Adrenal gland (tissue), 5 donors: Measurements from ENCODE around the gene MEIS1.

Experiments used
- POLR2A ChIP-seq, 2 donors: fragments of 450-650 bp; IDR thresholded peaks; one replicate each; pipeline ENCODE4 v1.6.1; 2017; ENCODE audit warnings: antibody characterized with exemption in 2 of 2, mild to moderate bottlenecking in 2 of 2, moderate library complexity in 1 of 2
- TF ChIP-seq, protein P1 (sequence below), 6 experiments: fragments of 450-650 bp in 4 of 6; fragments of 200-600 bp in 2 of 6; sonication (generic) in 1 of 6; IDR thresholded peaks; 1 replicate in 5 of 6; 2 replicates in 1 of 6; pipeline versions ENCODE4 v1.5.1 to v1.8.0; 2016 to 2021; ENCODE audit warnings: antibody characterized with exemption in 6 of 6, mild to moderate bottlenecking in 2 of 6, moderate library complexity in 1 of 6
- donor health status: DM: no; HTN: no; CAD: no.

DNA sequence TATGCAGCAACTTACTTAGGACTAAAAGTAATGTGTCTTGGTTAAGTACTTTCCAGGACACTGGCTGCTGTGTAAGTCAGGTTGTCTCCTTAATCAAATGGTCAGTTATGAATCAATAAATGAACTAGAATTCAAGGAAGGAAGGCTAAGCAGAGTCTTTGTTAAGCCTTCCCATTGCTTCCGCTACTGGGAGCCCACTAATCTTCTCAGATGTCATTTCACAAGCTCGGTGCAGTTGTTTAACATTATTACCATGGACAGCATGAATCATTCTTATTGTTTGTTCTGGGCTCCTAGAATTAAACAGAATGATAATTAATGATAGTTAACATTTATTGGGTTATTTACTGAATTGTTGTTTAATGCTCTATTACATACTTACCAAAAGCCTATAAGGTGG, 26.0 kb upstream of the MEIS1 start:
- TF ChIP-seq, protein P1, sequence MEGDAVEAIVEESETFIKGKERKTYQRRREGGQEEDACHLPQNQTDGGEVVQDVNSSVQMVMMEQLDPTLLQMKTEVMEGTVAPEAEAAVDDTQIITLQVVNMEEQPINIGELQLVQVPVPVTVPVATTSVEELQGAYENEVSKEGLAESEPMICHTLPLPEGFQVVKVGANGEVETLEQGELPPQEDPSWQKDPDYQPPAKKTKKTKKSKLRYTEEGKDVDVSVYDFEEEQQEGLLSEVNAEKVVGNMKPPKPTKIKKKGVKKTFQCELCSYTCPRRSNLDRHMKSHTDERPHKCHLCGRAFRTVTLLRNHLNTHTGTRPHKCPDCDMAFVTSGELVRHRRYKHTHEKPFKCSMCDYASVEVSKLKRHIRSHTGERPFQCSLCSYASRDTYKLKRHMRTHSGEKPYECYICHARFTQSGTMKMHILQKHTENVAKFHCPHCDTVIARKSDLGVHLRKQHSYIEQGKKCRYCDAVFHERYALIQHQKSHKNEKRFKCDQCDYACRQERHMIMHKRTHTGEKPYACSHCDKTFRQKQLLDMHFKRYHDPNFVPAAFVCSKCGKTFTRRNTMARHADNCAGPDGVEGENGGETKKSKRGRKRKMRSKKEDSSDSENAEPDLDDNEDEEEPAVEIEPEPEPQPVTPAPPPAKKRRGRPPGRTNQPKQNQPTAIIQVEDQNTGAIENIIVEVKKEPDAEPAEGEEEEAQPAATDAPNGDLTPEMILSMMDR (IDR thresholded peaks at IDR 0.05) = no peak
- TF ChIP-seq POLR2A (IDR thresholded peaks at IDR 0.05) = no peak
